ENCODE data around the gene PDSS1.

The PDSS1 gene

GRCh38 chr10:26792758-26793495, 95.4 kb downstream of the PDSS1 start:
- no peak for DNase-seq (ENCODE audit: low read depth in 2 of 2)
